Activated naive CD4-positive, alpha-beta T cell treated with Interleukin-2 at 50 U/mL for 16 hours (primary cell): ENCODE results near the gene GOLGA2.
"Not testable (repeated sequence)": the region's sequence is repeated elsewhere in the genome, so short reads cannot be mapped to it uniquely, and the experiment has no call there.

Experiments used
- DNase-seq: peaks from one replicate; pipeline ENCODE4 v3.0.0-alpha.2; 2020

GOLGA2 gene

GRCh38 chr9:128233817-128234406 lies 41.9 kb downstream of the GOLGA2 start:
- DNase-seq: no peak

DNA sequence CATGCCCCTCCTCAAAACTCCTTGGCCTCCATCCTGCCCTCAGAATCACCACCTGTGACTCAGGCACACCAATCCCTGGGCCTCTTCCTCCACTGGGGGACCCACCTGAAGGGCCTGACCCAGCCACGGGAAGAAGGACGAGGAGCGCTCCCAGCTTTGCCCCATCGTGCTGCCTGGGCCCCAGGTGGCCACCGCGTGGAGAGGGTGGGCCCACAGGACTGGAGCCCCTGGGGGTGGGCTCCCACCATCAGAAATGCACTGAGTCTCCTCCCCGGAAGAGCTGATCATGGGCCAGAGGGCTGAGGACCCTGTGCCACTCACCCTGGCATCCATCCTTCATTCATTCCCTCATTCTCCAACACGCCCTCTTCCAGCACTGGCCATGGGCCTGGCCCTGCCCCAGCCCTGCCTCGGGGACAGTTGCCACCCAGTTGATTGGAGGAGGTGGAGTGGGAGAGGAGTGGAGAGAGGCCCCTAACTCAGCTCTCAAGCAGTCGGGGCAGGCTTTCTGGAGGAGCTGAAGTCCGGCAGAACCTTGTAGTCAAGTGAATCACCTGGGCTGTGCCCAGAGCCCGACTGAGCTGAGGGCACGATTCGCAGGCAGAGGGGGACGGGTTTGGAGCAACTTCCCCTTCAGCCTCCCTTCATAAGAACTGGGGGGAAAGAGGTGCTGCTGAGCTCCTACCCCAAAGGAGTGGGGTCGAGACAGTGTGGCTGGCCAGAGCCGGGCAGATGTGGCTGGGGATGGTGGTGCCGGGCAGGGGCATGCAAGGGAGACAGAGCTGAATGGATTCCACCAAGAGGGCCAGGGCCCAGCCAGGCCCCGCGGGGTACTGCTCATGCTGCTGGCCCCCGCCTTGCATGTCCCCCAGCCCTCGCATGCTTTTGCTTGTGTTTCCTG lies 43.0 kb downstream of the GOLGA2 start:
- DNase-seq: no peak

DNA sequence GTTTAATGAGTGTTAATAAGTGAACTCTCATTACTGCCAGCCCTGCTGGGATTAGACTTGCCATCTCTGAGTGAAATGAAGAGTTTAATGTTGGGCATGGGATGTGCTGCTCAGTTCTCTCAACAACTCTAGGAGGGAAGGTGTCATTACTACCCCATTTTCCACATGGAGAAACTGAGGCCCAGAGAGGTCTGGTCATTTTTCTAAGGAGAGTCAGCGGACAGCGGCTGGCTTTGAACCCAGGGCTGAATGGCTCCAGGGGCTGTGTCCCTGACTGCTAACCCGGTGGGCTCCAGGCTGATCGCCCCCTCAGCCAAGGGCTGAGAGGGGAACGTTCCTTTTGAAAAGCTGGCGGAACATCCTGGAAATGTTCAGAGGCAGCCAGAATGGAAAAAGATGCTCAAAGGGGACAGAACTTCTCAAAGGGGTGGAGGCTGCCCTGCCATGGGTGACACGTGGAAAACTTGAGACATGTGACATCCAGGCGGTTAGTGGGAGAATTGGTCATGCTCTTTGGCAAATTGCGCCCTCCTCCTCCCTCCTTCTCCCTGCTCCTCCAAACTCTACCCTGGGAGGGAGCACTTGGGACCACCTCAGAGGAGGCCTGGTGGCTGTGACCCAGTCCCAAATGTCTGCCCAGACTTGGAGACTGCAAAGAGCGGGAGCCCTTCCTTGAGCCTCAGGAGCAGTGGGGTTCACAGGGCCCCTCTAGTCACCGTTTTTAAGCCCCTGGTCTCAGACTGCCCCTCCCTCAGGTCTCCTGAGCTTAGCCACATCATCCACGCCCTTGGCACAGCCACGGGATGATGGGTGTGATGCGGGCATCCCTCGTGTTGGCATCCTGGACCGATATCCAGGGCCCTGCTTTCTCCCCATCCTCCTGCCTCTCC lies 43.9 kb downstream of the GOLGA2 start:
- DNase-seq: no peak

DNA sequence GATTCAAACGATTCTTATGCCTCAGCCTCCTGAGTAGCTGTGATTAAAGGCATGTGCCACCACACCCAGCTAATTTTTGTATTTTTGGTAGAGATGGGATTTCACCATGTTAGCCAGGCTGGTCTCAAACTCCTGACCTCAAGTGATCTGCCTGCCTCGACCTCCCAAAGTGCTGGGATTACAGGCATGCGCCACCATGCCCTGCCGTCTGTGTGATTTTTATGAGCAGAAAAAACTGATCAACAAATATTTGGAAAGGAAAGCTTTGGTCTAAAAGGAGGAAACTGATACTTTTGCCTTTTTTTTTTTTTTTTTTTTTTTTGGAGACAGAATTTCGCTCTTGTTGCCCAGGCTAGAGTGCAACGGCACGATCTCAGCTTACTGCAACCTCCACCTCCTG lies 44.9 kb downstream of the GOLGA2 start:
- DNase-seq: not testable (repeated sequence)

- no peak for DNase-seq
Observed at GRCh38 chr9:128226412-128226801, 49.4 kb downstream of the GOLGA2 start.

DNA sequence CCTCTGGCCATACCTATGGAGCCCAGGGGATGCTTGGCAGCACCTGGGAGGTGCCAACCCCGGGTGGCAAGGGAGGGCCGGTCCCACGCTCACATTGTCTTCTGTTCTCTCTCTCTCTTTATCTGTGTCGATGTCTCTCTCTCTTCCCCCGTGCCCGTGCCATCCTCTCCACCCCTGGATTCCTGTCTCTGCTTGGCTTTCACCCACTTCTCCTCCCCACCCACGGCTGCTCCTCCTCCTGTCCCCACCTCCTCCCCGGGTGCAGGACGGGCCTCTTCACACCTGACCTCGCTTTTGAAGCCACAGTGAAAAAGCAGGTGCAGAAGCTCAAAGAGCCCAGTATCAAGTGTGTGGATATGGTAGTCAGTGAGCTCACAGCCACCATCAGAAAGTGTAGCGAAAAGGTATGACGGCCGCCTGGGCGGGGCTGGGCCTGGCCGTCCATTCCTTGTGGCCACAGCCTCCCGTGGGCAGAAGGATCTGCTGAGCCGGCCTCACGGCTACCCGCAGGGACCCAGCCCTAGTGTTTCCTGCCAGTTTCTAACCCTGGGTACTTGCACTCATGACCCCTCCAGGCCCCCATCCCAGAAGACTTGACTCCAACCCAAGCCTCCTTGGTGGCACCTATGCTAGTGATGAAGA lies 49.9 kb downstream of the GOLGA2 start:
- no peak for DNase-seq

GRCh38 chr9:128224877-128225276 lies 50.9 kb downstream of the GOLGA2 start:
- no peak for DNase-seq

GRCh38 chr9:128222880-128223670 lies 52.7 kb downstream of the GOLGA2 start:
- no peak for DNase-seq

GRCh38 chr9:128222026-128222425 lies 53.8 kb downstream of the GOLGA2 start:
- DNase-seq: no peak

DNA sequence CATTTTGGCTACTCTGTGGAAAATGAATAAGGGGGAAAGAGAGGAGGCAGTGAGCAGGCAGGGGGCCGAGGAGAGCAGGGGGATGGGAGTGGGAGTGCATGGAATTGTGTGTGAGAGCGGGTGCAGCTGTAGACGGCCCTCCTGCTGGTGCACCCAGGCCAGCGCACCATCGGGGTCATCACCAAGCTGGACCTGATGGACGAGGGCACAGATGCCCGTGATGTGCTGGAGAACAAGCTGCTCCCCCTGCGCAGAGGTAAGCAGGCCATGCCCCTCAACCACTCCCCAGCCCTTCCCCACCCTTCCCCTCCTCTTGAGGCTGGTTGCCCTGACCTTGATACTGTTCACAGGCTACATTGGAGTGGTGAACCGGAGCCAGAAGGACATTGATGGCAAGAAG lies 56.0 kb downstream of the GOLGA2 start:
- DNase-seq: no peak

DNA sequence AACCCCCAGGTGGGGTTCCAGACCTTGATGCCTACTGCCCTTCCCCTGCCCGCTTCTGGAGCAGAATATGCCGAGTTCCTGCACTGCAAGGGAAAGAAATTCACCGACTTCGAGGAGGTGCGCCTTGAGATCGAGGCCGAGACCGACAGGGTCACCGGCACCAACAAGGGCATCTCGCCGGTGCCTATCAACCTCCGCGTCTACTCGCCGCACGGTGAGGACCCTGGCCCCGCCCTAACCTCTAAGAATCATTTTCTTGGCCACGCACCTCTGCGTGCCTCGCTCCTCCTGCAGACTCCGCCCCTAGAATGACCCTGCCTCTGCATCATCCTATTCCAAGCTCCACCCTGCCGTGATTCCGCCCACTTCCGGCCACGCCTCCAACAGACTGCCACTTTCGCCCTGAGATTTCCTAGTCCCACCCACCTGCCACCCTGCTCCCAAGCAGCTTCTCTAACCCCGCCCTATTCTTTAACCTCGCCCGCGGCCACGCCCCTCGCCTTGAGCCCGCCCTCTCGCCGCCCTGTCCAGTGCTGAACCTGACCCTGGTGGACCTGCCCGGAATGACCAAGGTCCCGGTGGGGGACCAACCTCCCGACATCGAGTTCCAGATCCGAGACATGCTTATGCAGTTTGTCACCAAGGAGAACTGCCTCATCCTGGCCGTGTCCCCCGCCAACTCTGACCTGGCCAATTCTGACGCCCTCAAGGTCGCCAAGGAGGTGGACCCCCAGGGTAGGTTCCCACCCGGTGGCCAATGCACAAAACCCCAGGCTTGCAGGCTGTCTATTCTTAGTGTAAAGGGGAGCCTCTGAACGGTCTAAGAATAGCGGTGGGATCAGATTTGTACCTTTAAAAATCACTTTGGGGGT lies 57.1 kb downstream of the GOLGA2 start:
- DNase-seq: peak; percentile 92

GRCh38 chr9:128218172-128218517 lies 57.7 kb downstream of the GOLGA2 start:
- no peak for DNase-seq

DNA sequence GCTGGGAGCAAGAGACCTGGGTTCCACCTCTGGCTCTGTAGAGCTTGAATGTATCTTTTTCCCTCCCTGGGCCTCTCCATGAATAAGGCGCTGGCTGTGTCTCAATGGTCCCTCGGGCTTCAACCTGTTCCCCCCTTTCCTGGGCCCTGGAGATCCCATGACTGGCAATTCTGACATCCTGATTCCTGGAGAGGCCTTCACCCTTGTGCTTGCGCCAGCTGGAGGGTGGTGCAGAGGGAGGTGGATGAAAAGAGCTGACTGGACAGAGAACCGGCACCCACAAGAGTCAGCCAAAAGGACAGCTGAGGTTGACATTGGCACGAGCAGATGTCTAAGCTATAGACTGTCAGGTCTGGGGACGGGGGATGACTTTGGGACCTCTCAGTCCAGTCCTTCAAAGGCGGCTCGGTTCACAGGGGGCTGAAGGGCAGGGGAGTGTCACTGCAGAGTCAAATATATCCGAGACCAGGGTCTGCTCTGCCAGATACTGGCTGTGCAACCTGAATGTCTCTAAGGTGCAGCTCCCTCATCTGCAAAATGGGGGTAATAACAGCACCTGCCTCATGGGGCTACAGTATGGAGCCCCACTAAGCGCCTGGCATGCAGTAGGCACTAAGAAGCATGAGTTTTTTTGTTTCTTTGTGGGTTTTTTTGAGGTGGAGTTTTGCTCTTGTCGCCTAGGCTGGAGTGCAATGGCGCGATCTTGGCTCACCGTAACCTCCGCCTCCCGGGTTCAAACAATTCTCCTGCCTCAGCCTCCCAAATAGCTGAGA lies 58.8 kb downstream of the GOLGA2 start:
- no peak for DNase-seq

- DNase-seq: no peak
Observed at GRCh38 chr9:128215491-128216409, 60.1 kb downstream of the GOLGA2 start.

- DNase-seq: no peak
Observed at GRCh38 chr9:128214571-128215490, 61.0 kb downstream of the GOLGA2 start.

DNA sequence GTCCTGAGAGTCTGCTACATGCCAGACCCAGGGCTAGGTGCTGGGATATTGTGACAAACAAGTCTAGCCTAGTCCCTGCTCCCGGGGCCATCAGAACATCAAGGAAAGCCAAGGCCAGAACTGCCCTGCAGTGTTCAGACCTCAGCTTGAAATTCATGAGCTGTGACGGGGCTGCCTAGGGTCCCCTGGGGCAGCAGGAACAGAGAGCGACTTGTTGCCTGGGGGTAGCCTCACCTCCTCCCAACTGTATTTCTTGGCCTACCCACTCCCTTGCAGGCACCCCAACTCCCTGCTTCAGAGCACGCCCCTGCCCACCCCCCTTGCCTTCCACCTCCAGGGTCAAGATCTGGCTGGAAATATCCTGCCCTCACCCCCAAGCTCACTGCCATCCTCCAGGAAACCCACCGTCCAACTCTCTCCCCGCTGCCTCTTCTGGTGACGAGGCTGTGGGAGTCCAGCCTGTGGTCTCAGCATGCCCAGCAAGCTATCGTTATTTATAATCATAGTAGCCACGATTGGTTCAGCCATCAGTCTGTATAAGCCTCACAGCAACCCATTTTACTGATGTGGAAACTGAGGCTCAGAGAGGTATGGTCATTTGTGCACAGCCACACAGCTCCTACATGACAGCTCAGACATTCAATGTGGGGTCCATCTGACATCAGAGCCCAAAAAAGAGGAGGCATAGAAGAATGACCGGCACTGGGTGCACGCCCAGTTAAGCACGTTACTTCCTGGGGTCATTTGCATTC lies 61.9 kb downstream of the GOLGA2 start:
- no peak for DNase-seq

- DNase-seq: no peak
Observed at GRCh38 chr9:128211981-128212281, 63.9 kb downstream of the GOLGA2 start.
